H1 (cell line): ENCODE data around the gene TADA3. TPM values are rescaled to one million over a fixed set of nuclear protein-coding genes. Genes with fewer than 3 reads are reported as not detected.

Source experiments
- CTCF ChIA-PET: fragments of 300-600 bp; sonication (Branson Sonifier 250); formaldehyde crosslinking; loops from one replicate; lab custom pipeline; 2021; ENCODE audit not compliant: partially characterized antibody; lab: Charles Lee
- POLR2A ChIA-PET: fragments of 300-600 bp; sonication (Branson Sonifier 250); formaldehyde crosslinking; loops from one replicate; lab custom pipeline; 2021; ENCODE audit warnings: inconsistent platforms; ENCODE audit not compliant: partially characterized antibody; lab: Charles Lee
- DNase-seq, 2 experiments: peaks; one replicate each; pipeline versions ENCODE4 v3.0.0 to v3.0.0-alpha.2; 2010 to 2022; ENCODE audit warnings: low spot score in 2 of 2, low read depth in 1 of 2, mixed read lengths in 1 of 2
- FAIRE-seq: peaks from 2 replicates; lab custom pipeline; 2011; peaks lifted over from hg19 to GRCh38; lab: Jason Lieb, UNC
- H2AFZ ChIP-seq: 2 replicates; pipeline ENCODE4 v1.8.1; 2012; ENCODE audit warnings: low read length, inconsistent platforms
- H2AK5ac ChIP-seq: 2 replicates; pipeline ENCODE4 v1.6.1; 2013; ENCODE audit warnings: low read depth, low read length
- H2BK120ac ChIP-seq: replicated peaks from 2 replicates; pipeline ENCODE3; 2013; ENCODE audit warnings: low read depth, low read length, inconsistent platforms
- H2BK12ac ChIP-seq: 2 replicates; pipeline ENCODE4 v1.6.1; 2013; ENCODE audit warnings: low read depth, low read length
- H2BK15ac ChIP-seq: 2 replicates; pipeline ENCODE4 v1.6.1; 2013; ENCODE audit warnings: low read length
- H2BK20ac ChIP-seq: 2 replicates; pipeline ENCODE4 v1.6.1; 2013; ENCODE audit warnings: low read length
- H2BK5ac ChIP-seq: 2 replicates; pipeline ENCODE4 v1.6.1; 2013; ENCODE audit warnings: low read depth, low read length
- H3K14ac ChIP-seq: 2 replicates; pipeline ENCODE4 v1.6.1; 2013; ENCODE audit warnings: inconsistent platforms; ENCODE audit not compliant: insufficient read length
- H3K18ac ChIP-seq: 2 replicates; pipeline ENCODE4 v1.6.1; 2013; ENCODE audit warnings: low read length; ENCODE audit errors: extremely low read depth
- H3K23ac ChIP-seq: 2 replicates; pipeline ENCODE4 v1.6.1; 2013; ENCODE audit warnings: inconsistent platforms; ENCODE audit not compliant: insufficient read length
- H3K23me2 ChIP-seq: 2 replicates; pipeline ENCODE4 v1.6.1; 2013; ENCODE audit warnings: low read depth, low read length
- H3K27ac ChIP-seq: 2 replicates; pipeline ENCODE4 v1.6.1; 2011; ENCODE audit warnings: low read depth, low read length, inconsistent platforms
- H3K27me3 ChIP-seq, 4 experiments: replicated peaks in 1 of 4; 1 replicate in 1 of 4; 2 replicates in 3 of 4; pipeline versions ENCODE4 v1.6.1 to v1.8.1; 2011 to 2013; ENCODE audit warnings: low read length in 3 of 4, mild to moderate bottlenecking in 3 of 4, inconsistent platforms in 2 of 4, mixed read lengths in 2 of 4, moderate library complexity in 1 of 4; ENCODE audit not compliant: control insufficient read depth in 3 of 4, insufficient read depth in 3 of 4; ENCODE audit errors: extremely low read depth in 1 of 4
- H3K36me3 ChIP-seq, 4 experiments: 2 replicates each; pipeline versions ENCODE4 v1.6.1 to v1.8.1; 2011 to 2013; ENCODE audit warnings: mild to moderate bottlenecking in 4 of 4, low read length in 3 of 4, moderate library complexity in 2 of 4, control low read depth in 1 of 4, inconsistent platforms in 1 of 4; ENCODE audit not compliant: insufficient read depth in 4 of 4, control insufficient read depth in 2 of 4
- H3K4ac ChIP-seq: replicated peaks from 2 replicates; pipeline ENCODE3; 2013; ENCODE audit warnings: low read length, low read depth, mixed read lengths, inconsistent platforms; ENCODE audit not compliant: insufficient read length
- H3K4me1 ChIP-seq, 4 experiments: replicated peaks in 1 of 4; 1 replicate in 1 of 4; 2 replicates in 3 of 4; pipeline versions ENCODE4 v1.6.1 to v1.8.1; 2011 to 2013; ENCODE audit warnings: low read length in 3 of 4, inconsistent platforms in 2 of 4, mixed read lengths in 1 of 4; ENCODE audit not compliant: insufficient read depth in 4 of 4, control insufficient read depth in 3 of 4
- H3K4me2 ChIP-seq, 2 experiments: 2 replicates each; pipeline versions ENCODE4 v1.6.1 to v1.8.1; 2011 to 2013; ENCODE audit warnings: low read depth in 2 of 2, low read length in 2 of 2, control low read depth in 1 of 2, inconsistent platforms in 1 of 2, mild to moderate bottlenecking in 1 of 2; ENCODE audit not compliant: insufficient read depth in 1 of 2
- H3K4me3 ChIP-seq, 4 experiments: fragments of 200-600, 300-600 bp in 1 of 4; sonication (generic), shearing (Covaris generic), sonication (Bioruptor Twin) in 1 of 4; 2 replicates each; pipeline versions ENCODE4 v1.5.1 to v1.8.1; 2011 to 2016; ENCODE audit warnings: low read length in 4 of 4, low read depth in 3 of 4, control low read depth in 2 of 4, inconsistent platforms in 2 of 4, mild to moderate bottlenecking in 2 of 4, mixed read lengths in 1 of 4, moderate library complexity in 1 of 4; ENCODE audit not compliant: insufficient read depth in 2 of 4; ENCODE audit errors: extremely low read depth in 1 of 4
- H3K56ac ChIP-seq: replicated peaks from 2 replicates; pipeline ENCODE3; 2013; ENCODE audit warnings: low read depth, mild to moderate bottlenecking, mixed read lengths, low read length, inconsistent platforms; ENCODE audit not compliant: insufficient read length
- H3K79me1 ChIP-seq: 2 replicates; pipeline ENCODE4 v1.6.1; 2013; ENCODE audit warnings: low read depth, low read length, control low read depth
- H3K79me2 ChIP-seq, 2 experiments: 2 replicates each; pipeline versions ENCODE4 v1.6.1 to v1.8.1; 2012 to 2013; ENCODE audit warnings: low read length in 2 of 2, mild to moderate bottlenecking in 2 of 2, inconsistent platforms in 1 of 2; ENCODE audit not compliant: insufficient read depth in 2 of 2, control insufficient read depth in 1 of 2
- H3K9ac ChIP-seq, 4 experiments: replicated peaks in 1 of 4; 1 replicate in 1 of 4; 2 replicates in 3 of 4; pipeline versions ENCODE4 v1.6.1 to v1.8.1; 2011 to 2013; ENCODE audit warnings: low read depth in 3 of 4, low read length in 3 of 4, control low read depth in 2 of 4, mild to moderate bottlenecking in 2 of 4, moderate library complexity in 2 of 4, inconsistent platforms in 1 of 4; ENCODE audit errors: extremely low read depth in 1 of 4
- H3K9me3 ChIP-seq, 2 experiments: 2 replicates each; pipeline versions ENCODE4 v1.6.1 to v1.8.1; 2012 to 2013; ENCODE audit warnings: mild to moderate bottlenecking in 2 of 2, moderate library complexity in 2 of 2, control low read depth in 1 of 2, inconsistent platforms in 1 of 2, low read depth in 1 of 2, low read length in 1 of 2, mixed read lengths in 1 of 2; ENCODE audit not compliant: insufficient read depth in 2 of 2
- H4K20me1 ChIP-seq, 2 experiments: replicated peaks in 1 of 2; 2 replicates each; pipeline versions ENCODE3 to v1.8.1; 2011 to 2013; ENCODE audit warnings: inconsistent platforms in 2 of 2, low read length in 2 of 2, mild to moderate bottlenecking in 1 of 2; ENCODE audit not compliant: insufficient read depth in 2 of 2, control insufficient read depth in 1 of 2
- H4K5ac ChIP-seq: 2 replicates; pipeline ENCODE4 v1.6.1; 2013; ENCODE audit warnings: low read length, low read depth, mixed read lengths, inconsistent platforms; ENCODE audit not compliant: insufficient read length
- H4K8ac ChIP-seq: 2 replicates; pipeline ENCODE4 v1.8.0; 2013; ENCODE audit warnings: mild to moderate bottlenecking, moderate library complexity, low read length, inconsistent platforms; ENCODE audit not compliant: insufficient read depth; ENCODE audit errors: extremely low read depth
- H4K91ac ChIP-seq: replicated peaks from 2 replicates; pipeline ENCODE3; 2013; ENCODE audit warnings: low read length, mixed read lengths, inconsistent platforms; ENCODE audit not compliant: insufficient read length
- CEBPB ChIP-seq: IDR thresholded peaks from 2 replicates; pipeline ENCODE4 v1.6.1; 2012; ENCODE audit warnings: low read depth, low read length
- CTBP2 ChIP-seq: IDR thresholded peaks from 2 replicates; pipeline ENCODE4 v1.7.0; 2011; ENCODE audit warnings: borderline replicate concordance, mild to moderate bottlenecking, moderate library complexity, mixed read lengths, low read length; ENCODE audit not compliant: insufficient read depth, insufficient read length
- FOSL1 ChIP-seq: IDR thresholded peaks from 2 replicates; pipeline ENCODE4 v1.6.1; 2011; ENCODE audit warnings: mild to moderate bottlenecking, low read depth, low read length, moderate library complexity; ENCODE audit not compliant: insufficient read depth
- JUND ChIP-seq: IDR thresholded peaks from 2 replicates; pipeline ENCODE4 v1.6.1; 2011; ENCODE audit warnings: mild to moderate bottlenecking, improper control_type of control experiment, low read length
- NRF1 ChIP-seq: IDR thresholded peaks from 2 replicates; pipeline ENCODE4 v1.6.1; 2011; ENCODE audit warnings: mild to moderate bottlenecking, low read depth, low read length, improper control_type of control experiment
- RFX5 ChIP-seq: IDR thresholded peaks from 2 replicates; pipeline ENCODE4 v1.6.1; 2011; ENCODE audit warnings: low read depth, low read length, improper control_type of control experiment, borderline replicate concordance
- RXRA ChIP-seq: IDR thresholded peaks from 2 replicates; pipeline ENCODE4 v1.6.1; 2011; ENCODE audit warnings: low read depth, mild to moderate bottlenecking, low read length, moderate library complexity; ENCODE audit not compliant: insufficient read depth
- SP1 ChIP-seq: IDR thresholded peaks from 2 replicates; pipeline ENCODE4 v1.6.1; 2011; ENCODE audit warnings: low read depth, low read length
- SP2 ChIP-seq: IDR thresholded peaks from 2 replicates; pipeline ENCODE4 v1.6.1; 2012; ENCODE audit warnings: mild to moderate bottlenecking, low read length, inconsistent platforms
- SRF ChIP-seq: IDR thresholded peaks from 2 replicates; pipeline ENCODE4 v1.6.1; 2011; ENCODE audit warnings: mild to moderate bottlenecking, low read depth, low read length, moderate library complexity
- TCF12 ChIP-seq: IDR thresholded peaks from 2 replicates; pipeline ENCODE4 v1.6.1; 2011; ENCODE audit warnings: low read depth, mild to moderate bottlenecking, low read length
- ZNF274 ChIP-seq: IDR thresholded peaks from 2 replicates; pipeline ENCODE4 v1.7.0; 2012; ENCODE audit warnings: low read length, borderline replicate concordance; ENCODE audit errors: extremely low read depth
- WGBS, 2 experiments: shearing (Covaris generic) in 1 of 2; methylation state at CpG; one replicate each; pipeline versions ENCODE4 v1.1.6 to v1.1.7; 2013 to 2015; ENCODE audit warnings: low lambda C conversion rate in 2 of 2, mixed read lengths in 2 of 2, inconsistent platforms in 1 of 2, low coverage in 1 of 2, missing lambda C conversion rate in 1 of 2; ENCODE audit not compliant: insufficient replicate concordance in 2 of 2, insufficient coverage in 1 of 2, insufficient read length in 1 of 2; ENCODE audit errors: extremely low coverage in 1 of 2, missing lambda C conversion rate in 1 of 2; 5-methylcytosine and 5-hydroxymethylcytosine counted together
- polyA plus RNA-seq, 7 experiments: library from polyadenylated mRNA; depleted of rRNA in 3 of 7; stranded (reverse) in 5 of 7; unstranded in 2 of 7; fragments of >200 nt in 5 of 7; fragments of 200-250 nt in 2 of 7; gene quantifications; 1 replicate in 5 of 7; 2 replicates in 1 of 7; 4 replicates in 1 of 7; pipeline versions ENCODE4 v1.2.1 to v1.2.3, GENCODE V29; 2011 to 2013; ENCODE audit warnings: missing spikeins in 2 of 7, mixed read lengths in 2 of 7
- total RNA-seq: library from RNA; stranded (reverse); fragmentation: NEBNext Ultra II Directional; extraction: Animal tissue kit (Norgen Biotek cat#: 25700); gene quantifications from 2 replicates; pipeline ENCODE4 v1.2.1, GENCODE V29; 2021
- TF ChIP-seq, protein P1 (sequence below): IDR thresholded peaks from 2 replicates; pipeline ENCODE4 v1.6.1; 2012; ENCODE audit warnings: low read length, inconsistent platforms

TADA3 gene
- total and polyA plus RNA-seq, 2 of the 8 experiments (the other 6 are each of a cell fraction or from before 2014, with no cell fraction given): 43.4 to 50.3 TPM

DNA sequence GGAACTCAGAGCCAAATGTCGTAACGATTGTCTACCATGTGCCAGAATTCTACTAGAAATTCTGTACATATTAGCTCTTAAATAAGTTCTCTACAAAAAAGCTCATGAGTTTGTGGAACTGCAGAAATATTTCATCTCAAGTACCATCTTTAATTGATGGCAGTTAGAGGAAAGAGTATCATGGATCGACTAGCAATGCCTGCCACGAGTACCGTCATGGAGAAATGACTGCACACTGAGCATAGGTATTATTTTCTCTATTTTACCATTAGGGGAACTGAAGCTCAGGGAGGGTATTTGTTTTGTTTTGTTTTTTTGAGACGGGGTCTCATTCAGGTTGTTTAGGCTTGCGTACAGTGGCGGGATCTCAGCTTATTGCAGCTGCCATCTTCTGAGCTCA is 48.7 kb upstream of the TADA3 start:
- Histone ChIP-seq H4K20me1 (peaks cover 0 to 8% of the 10 kb centered on the region in 2 experiments), H2AFZ (no peak overlapping the region), H3K23ac (no peak overlapping the region), H3K27ac (no peak overlapping the region), H2BK120ac (no peak overlapping the region), H3K36me3 (peaks cover 3 to 34% (median 18%) of the 10 kb centered on the region in 4 experiments; a peak in 7 of 8 replicates), H2AK5ac (no peak overlapping the region), H3K4me1 (peaks cover 0 to 6% (median under 1%) of the 10 kb centered on the region in 4 experiments; a peak in 2 of 7 replicates), H3K27me3 (no peaks in the 10 kb centered on the region), H4K5ac (no peak overlapping the region), H3K9ac (no peak overlapping the region), H2BK5ac (no peak overlapping the region), H3K14ac (no peak overlapping the region), H3K4ac (no peak overlapping the region), H3K9me3 (no peaks in the 10 kb centered on the region), H3K79me1 (no peaks in the 10 kb centered on the region), H3K4me3 (no peak overlapping the region), H3K56ac (no peak overlapping the region), H3K79me2 (no peaks in the 10 kb centered on the region), H3K4me2 (no peak overlapping the region), H3K23me2 (peaks cover 7% of the 10 kb centered on the region), H4K8ac (no peak overlapping the region), H2BK20ac (no peak overlapping the region), H3K18ac (no peak overlapping the region), H4K91ac (no peak overlapping the region), H2BK15ac (no peak overlapping the region), H2BK12ac (no peak overlapping the region)
- CTCF ChIA-PET: interaction anchor here (0.6 to 7.5 kb wide), 11 partner anchors 8 to 488 kb away, joined by 3 to 74 read pairs (median 4); partner anchors contain the start of gene IL17RE
- WGBS, 2 experiments: 80% methylated on average over 8 of the region's 8 CpGs; no CpG with 5 or more reads in 1 of the 2 experiments
- POLR2A ChIA-PET: interaction anchor here (0.6 to 2.5 kb wide), 4 partner anchors 9 to 105 kb away, joined by 3 to 12 read pairs (median 4); no protein-coding TSS in a partner anchor
- FAIRE-seq (no peak), DNase-seq (no peak)
- no peak for TF ChIP-seq SP1
- TF ChIP-seq, protein P1, sequence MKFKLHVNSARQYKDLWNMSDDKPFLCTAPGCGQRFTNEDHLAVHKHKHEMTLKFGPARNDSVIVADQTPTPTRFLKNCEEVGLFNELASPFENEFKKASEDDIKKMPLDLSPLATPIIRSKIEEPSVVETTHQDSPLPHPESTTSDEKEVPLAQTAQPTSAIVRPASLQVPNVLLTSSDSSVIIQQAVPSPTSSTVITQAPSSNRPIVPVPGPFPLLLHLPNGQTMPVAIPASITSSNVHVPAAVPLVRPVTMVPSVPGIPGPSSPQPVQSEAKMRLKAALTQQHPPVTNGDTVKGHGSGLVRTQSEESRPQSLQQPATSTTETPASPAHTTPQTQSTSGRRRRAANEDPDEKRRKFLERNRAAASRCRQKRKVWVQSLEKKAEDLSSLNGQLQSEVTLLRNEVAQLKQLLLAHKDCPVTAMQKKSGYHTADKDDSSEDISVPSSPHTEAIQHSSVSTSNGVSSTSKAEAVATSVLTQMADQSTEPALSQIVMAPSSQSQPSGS: no peak
- no peak for TF ChIP-seq RXRA
- no peak for TF ChIP-seq CEBPB
- TF ChIP-seq SRF: no peak
- TF ChIP-seq JUND: no peak
- no peak for TF ChIP-seq TCF12
- no peak for TF ChIP-seq SP2
- TF ChIP-seq ZNF274: no peak
- no peak for TF ChIP-seq FOSL1
- TF ChIP-seq NRF1: no peak
- no peak for TF ChIP-seq CTBP2
- TF ChIP-seq RFX5: no peak
